ENCODE results near the gene KIAA1328. TPM values are rescaled to one million over a fixed set of nuclear protein-coding genes. Genes with fewer than 3 reads are reported as not detected.
"Not testable (repeated sequence)": the region's sequence is repeated elsewhere in the genome, so short reads cannot be mapped to it uniquely, and the experiment has no call there.

KIAA1328 gene
- total RNA-seq, 4 donors from 2014 or later: 15.4 to 51.2 (median 18.8) TPM

DNA sequence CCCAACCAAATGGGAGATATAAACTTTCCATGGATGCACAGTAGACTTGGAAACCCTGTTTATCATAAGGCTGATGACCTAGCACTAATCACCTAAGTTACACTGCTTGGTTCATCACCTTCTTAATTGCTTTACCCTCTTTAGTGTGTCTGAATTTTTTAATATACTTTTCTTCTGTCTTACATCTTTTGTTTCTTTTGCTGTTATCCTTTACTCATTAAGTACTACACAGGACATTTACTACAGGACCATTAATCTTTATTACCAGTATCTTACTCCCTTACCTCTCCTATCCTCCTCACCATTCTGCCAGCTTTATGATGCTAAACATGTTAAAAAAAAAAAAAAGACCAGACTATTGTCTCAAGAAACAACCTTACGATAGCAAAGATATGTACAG lies 333.6 kb downstream of the KIAA1328 start:
- Histone ChIP-seq H3K27ac (no peak overlapping the region), H3K9me3 (no peaks in the 10 kb centered on the region), H3K4me3 (no peak overlapping the region), H3K4me1 (no peaks in the 10 kb centered on the region), H3K27me3 (no peaks in the 10 kb centered on the region), H3K36me3 (no peaks in the 10 kb centered on the region)
- DNase-seq: no peak
- TF ChIP-seq, protein P1, sequence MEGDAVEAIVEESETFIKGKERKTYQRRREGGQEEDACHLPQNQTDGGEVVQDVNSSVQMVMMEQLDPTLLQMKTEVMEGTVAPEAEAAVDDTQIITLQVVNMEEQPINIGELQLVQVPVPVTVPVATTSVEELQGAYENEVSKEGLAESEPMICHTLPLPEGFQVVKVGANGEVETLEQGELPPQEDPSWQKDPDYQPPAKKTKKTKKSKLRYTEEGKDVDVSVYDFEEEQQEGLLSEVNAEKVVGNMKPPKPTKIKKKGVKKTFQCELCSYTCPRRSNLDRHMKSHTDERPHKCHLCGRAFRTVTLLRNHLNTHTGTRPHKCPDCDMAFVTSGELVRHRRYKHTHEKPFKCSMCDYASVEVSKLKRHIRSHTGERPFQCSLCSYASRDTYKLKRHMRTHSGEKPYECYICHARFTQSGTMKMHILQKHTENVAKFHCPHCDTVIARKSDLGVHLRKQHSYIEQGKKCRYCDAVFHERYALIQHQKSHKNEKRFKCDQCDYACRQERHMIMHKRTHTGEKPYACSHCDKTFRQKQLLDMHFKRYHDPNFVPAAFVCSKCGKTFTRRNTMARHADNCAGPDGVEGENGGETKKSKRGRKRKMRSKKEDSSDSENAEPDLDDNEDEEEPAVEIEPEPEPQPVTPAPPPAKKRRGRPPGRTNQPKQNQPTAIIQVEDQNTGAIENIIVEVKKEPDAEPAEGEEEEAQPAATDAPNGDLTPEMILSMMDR (IDR thresholded peaks at IDR 0.05): no peak
- TF ChIP-seq POLR2A (IDR thresholded peaks at IDR 0.05): no peak

DNA sequence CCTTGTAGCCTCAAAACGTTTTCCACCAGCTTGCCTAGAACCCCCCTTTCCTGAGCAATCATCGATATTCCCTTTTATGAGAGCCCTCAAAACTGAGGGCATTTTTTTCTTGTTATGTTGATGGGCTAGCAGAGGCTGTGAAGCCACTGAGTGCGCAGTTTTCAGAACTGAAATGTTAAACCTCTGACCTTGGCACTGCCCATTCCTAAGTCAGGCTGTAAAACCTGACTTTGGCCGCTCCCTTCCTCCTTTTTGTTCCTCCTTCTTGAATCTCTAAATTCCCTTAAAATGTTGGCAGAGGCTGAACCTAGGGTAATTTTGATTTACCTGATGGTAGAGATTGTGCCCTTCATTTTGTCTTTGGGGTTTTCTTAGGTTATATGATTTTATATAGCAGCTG lies 334.2 kb downstream of the KIAA1328 start:
- DNase-seq: no peak
- no peaks in the 10 kb centered on the region for H3K9me3 ChIP-seq
- no peaks in the 10 kb centered on the region for H3K4me1 ChIP-seq
- H3K36me3 ChIP-seq: no peaks in the 10 kb centered on the region
- H3K27me3 ChIP-seq: no peaks in the 10 kb centered on the region
- H3K4me3 ChIP-seq: no peak overlapping the region
- TF ChIP-seq, protein P1 (IDR thresholded peaks at IDR 0.05): no peak
- no peak for TF ChIP-seq POLR2A (IDR thresholded peaks at IDR 0.05)
- no peak overlapping the region for H3K27ac ChIP-seq

DNA sequence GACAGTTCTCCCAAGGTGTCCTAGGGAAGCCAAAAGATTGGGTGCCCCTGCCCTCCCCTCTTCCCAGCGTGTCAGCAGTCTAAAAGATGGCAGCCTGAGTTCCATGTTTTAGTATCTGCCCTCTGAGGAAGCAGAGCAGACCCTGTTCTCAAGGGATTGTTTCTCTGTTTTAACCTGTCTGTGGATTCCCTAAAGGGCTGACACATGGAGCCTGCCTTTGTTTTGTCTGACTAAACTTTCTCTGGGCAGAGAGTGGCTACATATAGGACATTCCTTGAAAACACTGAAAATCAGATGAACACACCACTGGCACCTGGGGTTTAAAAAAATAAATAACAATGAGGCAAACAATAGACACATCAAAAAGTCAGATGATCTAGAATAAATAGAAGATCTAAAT lies 337.6 kb downstream of the KIAA1328 start:
- no peak for TF ChIP-seq POLR2A (IDR thresholded peaks at IDR 0.05)
- TF ChIP-seq, protein P1 (IDR thresholded peaks at IDR 0.05): no peak
- H3K27me3 ChIP-seq: no peaks in the 10 kb centered on the region
- no peak overlapping the region for H3K4me3 ChIP-seq
- no peaks in the 10 kb centered on the region for H3K9me3 ChIP-seq
- no peak overlapping the region for H3K27ac ChIP-seq
- no peaks in the 10 kb centered on the region for H3K4me1 ChIP-seq
- DNase-seq: no peak
- H3K36me3 ChIP-seq: no peaks in the 10 kb centered on the region

DNA sequence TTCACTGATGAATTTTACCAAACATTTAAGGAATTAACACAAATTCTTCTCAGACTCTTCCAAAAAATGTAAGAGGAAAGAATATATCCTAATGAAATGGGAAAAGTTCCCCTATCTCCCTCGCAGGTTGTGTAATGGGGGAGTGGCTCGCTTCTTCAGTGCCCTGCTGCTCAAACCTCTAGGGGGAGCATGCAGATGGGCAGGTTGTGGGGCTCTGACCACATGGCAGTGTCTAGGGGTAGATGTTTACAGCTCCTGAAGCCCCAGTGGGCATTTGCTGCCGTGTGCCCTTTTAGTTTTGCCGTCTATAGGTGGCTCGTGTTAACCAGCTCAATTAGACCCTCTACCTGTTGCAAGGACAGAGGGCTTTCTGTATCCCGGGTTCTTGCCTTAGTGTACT lies 338.0 kb downstream of the KIAA1328 start:
- not testable (repeated sequence) for H3K27me3 ChIP-seq, H3K27ac ChIP-seq, DNase-seq, H3K4me1 ChIP-seq, H3K36me3 ChIP-seq, H3K4me3 ChIP-seq, H3K9me3 ChIP-seq

DNA sequence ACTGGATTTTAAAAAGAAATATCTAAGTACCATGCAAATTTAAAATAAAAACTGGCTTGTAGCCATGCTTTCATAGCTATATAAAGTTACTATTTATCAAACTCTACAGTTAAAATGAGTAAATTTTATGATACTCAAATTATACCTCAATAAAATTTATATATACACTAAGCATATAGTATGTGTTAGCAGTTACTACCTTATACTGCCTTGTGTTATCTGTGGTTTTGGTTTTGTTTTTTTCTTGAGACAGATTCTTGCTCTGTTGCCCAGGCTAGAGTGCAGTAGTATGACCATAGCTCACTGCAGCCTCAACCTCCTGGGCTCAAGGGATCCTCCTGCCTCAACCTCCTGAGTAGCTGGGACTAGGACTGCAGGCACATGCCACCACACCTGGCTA lies 342.1 kb downstream of the KIAA1328 start:
- Histone ChIP-seq H3K27ac (no peak overlapping the region), H3K36me3 (no peaks in the 10 kb centered on the region), H3K4me3 (no peak overlapping the region), H3K27me3 (no peaks in the 10 kb centered on the region), H3K9me3 (no peaks in the 10 kb centered on the region), H3K4me1 (no peaks in the 10 kb centered on the region)
- DNase-seq: no peak
- TF ChIP-seq, protein P1 (IDR thresholded peaks at IDR 0.05): no peak
- no peak for TF ChIP-seq POLR2A (IDR thresholded peaks at IDR 0.05)

DNA sequence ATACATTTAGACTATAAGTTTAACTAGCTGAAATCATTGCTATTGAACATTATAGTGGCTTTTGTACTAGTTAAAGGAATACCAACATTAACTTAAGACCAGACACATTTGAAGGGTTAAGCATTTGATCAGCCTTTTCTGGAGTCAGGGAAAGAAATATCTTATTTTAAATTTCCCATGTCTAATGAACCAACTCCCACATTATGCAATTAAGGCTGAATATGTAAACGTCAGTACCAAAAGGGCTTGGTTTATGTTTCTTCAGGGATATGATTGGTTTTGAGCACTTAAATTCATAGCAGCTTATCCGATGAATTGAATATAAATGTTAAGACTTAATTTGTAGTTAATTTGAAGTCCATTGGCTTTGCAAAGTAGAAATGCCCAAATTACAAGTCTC lies 344.5 kb downstream of the KIAA1328 start:
- Histone ChIP-seq H3K27ac (no peak overlapping the region), H3K36me3 (no peaks in the 10 kb centered on the region), H3K4me1 (no peaks in the 10 kb centered on the region), H3K27me3 (no peaks in the 10 kb centered on the region), H3K9me3 (no peaks in the 10 kb centered on the region), H3K4me3 (no peak overlapping the region)
- TF ChIP-seq POLR2A (IDR thresholded peaks at IDR 0.05): no peak
- DNase-seq: no peak

Data from Peyer's patch (tissue), 4 donors.